H7 (cell line): ENCODE data around the gene SH2D3C. TPM values are rescaled to one million over a fixed set of nuclear protein-coding genes. Genes with fewer than 3 reads are reported as not detected.
A peak's percentile ranks its signal among the peaks of the same experiment; 100 is the strongest.

ENCODE experiments used
- DNase-seq: peaks from one replicate; pipeline ENCODE4 v3.0.0; 2012
- H3K27me3 ChIP-seq: 2 replicates; pipeline ENCODE4 v1.6.0; 2011; ENCODE audit warnings: mild to moderate bottlenecking, low read length; ENCODE audit not compliant: control insufficient read depth, insufficient read depth
- H3K36me3 ChIP-seq: replicated peaks from 2 replicates; pipeline ENCODE4 v1.5.1; 2011; ENCODE audit warnings: low read length; ENCODE audit not compliant: control insufficient read depth, insufficient read depth
- H3K4me3 ChIP-seq: 2 replicates; pipeline ENCODE4 v1.5.1; 2011; ENCODE audit warnings: low read depth, mild to moderate bottlenecking, control low read depth, low read length, moderate library complexity; ENCODE audit not compliant: insufficient read depth
- total RNA-seq: library from RNA; depleted of rRNA; stranded (reverse); fragments of >200 nt; shearing (Covaris generic); gene quantifications from 2 replicates; pipeline ENCODE4 v1.2.3, GENCODE V29; 2014

SH2D3C gene
- total RNA-seq, 1 experiment from 2014 or later: 0.42 TPM

DNA sequence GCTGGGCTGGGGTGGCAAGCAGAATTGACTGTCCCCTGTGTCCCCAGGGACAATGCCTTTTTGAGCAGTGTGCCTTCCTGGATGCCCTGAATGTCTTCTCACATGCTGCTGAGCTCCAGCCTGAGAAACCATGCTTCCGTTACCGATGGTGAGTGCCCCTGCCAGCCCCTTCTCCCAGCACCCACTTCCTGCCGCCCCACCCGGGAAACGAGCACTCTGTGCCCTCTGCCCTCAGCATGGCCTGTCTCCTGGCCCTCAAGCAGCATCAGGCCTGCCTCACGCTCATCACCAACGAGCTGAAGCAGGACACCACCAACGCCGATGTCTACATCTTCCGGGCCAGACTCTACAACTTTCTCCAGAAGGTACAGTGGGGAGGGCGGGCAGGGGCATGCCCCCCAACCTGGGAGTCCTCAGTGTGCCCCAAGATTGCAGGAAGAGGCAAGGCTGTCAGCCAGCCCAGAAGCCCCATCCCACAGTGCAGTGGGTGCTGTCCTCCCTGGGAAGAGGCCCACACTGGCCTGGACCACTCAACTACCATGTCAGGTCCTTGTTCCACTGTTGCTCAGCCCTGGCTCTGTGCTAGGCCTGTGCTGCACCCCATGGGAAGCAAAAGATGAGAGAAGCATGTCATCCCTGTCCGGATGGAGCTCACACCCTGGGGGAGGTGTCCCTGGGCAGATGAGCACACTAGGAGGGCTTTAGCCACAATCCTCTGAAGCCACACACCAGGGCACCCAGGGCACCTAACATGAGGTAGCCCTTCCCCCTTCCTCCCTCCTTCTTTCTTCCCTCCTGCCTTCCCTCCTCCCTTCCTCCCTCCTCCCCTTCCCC is 58.2 kb downstream of the SH2D3C start:
- H3K27me3 ChIP-seq: peaks cover under 1% of the 10 kb centered on the region; the same call in 1 of the 2 replicates
- no peaks in the 10 kb centered on the region for H3K36me3 ChIP-seq
- no peak overlapping the region for H3K4me3 ChIP-seq
- no peak for DNase-seq

DNA sequence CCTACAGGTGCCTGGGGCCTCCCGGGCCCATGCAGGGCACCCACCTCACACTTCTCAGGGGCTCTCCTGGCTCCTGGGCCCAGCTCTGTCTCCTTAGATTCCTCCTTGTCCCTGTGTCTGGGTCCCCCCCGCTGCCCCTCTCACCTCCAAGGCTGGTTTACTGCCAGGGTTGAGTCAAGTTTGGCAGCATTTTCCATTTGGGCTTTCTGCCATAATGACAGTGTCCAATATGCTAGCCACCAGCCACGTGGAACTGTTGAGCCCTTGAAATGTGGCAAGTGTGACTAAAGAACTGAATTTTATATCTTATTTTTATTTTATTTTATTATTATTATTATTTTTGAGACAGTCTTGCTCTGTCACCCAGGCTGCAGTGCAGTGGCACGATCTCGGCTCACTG is 60.7 kb downstream of the SH2D3C start:
- Histone ChIP-seq H3K36me3 (no peaks in the 10 kb centered on the region), H3K4me3 (no peak overlapping the region), H3K27me3 (peaks cover 8% of the 10 kb centered on the region; the same call in 1 of the 2 replicates)
- DNase-seq: no peak

- DNase-seq: no peak
- Histone ChIP-seq H3K27me3 (peaks cover 8% of the 10 kb centered on the region; the same call in 1 of the 2 replicates), H3K36me3 (no peaks in the 10 kb centered on the region), H3K4me3 (no peak overlapping the region)
Observed at GRCh38 chr9:127716412-127716811, 62.1 kb downstream of the SH2D3C start.

GRCh38 chr9:127715470-127716337 is 62.8 kb downstream of the SH2D3C start, which contains the start of the genes PTRH1 and TTC16:
Gene PTRH1, minus strand, starts transcription at chr9:127715663. Its CDS starts 24 bp downstream, at chr9:127715639.
Gene TTC16, plus strand, starts transcription at chr9:127716079. Its CDS starts 67 bp downstream, at chr9:127716146.
- peak; percentile 99 for DNase-seq
- H3K36me3 ChIP-seq: no peaks in the 10 kb centered on the region
- peak within 1 kb of the TSS; percentile 75 for H3K4me3 ChIP-seq
- H3K27me3 ChIP-seq: peaks cover 8% of the 10 kb centered on the region; the same call in 1 of the 2 replicates

- peak; percentile 81 for DNase-seq
- H3K36me3 ChIP-seq: no peaks in the 10 kb centered on the region
- peaks cover 8% of the 10 kb centered on the region; the same call in 1 of the 2 replicates for H3K27me3 ChIP-seq
- H3K4me3 ChIP-seq: peak overlapping the region; percentile 75
Observed at GRCh38 chr9:127714951-127715469, 63.5 kb downstream of the SH2D3C start.

DNA sequence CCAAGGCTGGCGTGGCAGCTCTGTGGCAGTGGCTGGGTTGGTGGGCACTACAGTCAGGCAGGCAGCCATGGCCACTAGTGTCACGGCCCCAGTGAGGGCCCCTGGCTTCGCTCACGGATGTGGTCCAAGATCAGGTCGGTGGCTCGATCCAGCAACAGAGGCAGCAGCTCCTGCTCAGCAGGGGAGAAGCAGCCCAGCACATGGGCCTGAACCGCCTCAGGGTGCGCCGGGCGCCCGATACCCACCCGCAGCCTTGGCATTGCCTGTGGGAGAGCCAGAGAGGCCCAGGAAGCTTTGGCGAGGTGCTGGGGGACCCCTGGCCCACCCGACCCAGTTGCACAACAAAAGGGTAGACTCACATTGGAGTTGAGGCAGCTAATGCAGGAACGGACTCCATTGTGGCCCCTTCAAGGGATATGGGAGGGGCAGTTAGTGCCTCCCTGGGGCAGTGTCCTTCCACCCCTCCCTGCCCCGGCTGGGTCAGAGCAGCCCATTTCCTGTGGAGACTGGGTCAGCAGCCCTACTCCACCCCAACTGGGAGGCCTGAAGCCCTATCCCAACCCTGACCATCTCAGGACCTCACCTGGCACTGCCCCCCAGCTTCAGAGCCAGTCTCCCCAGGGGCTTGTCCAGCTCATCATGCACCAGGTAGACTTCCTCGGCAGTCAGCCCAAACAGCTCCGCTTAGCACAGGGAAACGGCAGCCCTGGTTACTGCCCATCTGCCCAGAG is 64.3 kb downstream of the SH2D3C start:
- Histone ChIP-seq H3K4me3 (peak overlapping the region; percentile 25; the same call in 1 of the 2 replicates), H3K36me3 (no peaks in the 10 kb centered on the region), H3K27me3 (peaks cover 8% of the 10 kb centered on the region; the same call in 1 of the 2 replicates)
- DNase-seq: peak; percentile 63

GRCh38 chr9:127712867-127713266 is 65.6 kb downstream of the SH2D3C start:
- DNase-seq: no peak
- no peak overlapping the region for H3K4me3 ChIP-seq
- no peaks in the 10 kb centered on the region for H3K36me3 ChIP-seq
- H3K27me3 ChIP-seq: peaks cover 8% of the 10 kb centered on the region; the same call in 1 of the 2 replicates

- Histone ChIP-seq H3K27me3 (peaks cover 8% of the 10 kb centered on the region; the same call in 1 of the 2 replicates), H3K4me3 (no peak overlapping the region), H3K36me3 (no peaks in the 10 kb centered on the region)
- DNase-seq: no peak
Observed at GRCh38 chr9:127712371-127712770, 66.1 kb downstream of the SH2D3C start.

GRCh38 chr9:127711831-127712274 is 66.6 kb downstream of the SH2D3C start:
- DNase-seq: peak; percentile 93
- Histone ChIP-seq H3K36me3 (no peaks in the 10 kb centered on the region), H3K27me3 (peaks cover 8% of the 10 kb centered on the region; the same call in 1 of the 2 replicates), H3K4me3 (no peak overlapping the region)

DNA sequence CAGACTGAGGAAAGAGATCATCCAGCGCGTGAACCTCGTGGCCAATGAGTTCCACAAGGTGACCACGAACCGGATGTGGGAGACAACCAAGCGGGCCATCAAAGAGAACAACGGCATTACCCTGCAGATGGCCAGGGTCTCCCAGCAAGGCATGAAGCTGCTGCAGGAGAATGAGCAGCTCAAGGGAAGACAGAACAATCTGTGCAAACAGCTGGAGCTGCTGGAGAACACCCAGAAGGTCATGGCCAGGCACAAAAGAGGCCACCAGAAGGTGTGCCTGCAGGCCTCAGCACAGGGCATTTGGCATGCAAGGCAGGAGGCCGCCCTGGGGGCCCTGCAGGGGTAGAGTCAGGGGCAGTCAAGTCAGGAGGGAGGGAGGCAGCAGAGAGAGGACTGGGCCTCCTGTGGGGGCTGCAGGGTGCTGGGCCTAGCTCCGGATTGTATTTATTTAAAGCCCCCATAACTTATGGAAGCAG is 67.2 kb downstream of the SH2D3C start:
- Histone ChIP-seq H3K27me3 (peaks cover 8% of the 10 kb centered on the region; the same call in 1 of the 2 replicates), H3K4me3 (no peak overlapping the region), H3K36me3 (no peaks in the 10 kb centered on the region)
- peak; percentile 58 for DNase-seq

- Histone ChIP-seq H3K36me3 (no peaks in the 10 kb centered on the region), H3K27me3 (peaks cover 8% of the 10 kb centered on the region; the same call in 1 of the 2 replicates), H3K4me3 (no peak overlapping the region)
- DNase-seq: no peak
Observed at GRCh38 chr9:127710204-127710783, 68.2 kb downstream of the SH2D3C start.

DNA sequence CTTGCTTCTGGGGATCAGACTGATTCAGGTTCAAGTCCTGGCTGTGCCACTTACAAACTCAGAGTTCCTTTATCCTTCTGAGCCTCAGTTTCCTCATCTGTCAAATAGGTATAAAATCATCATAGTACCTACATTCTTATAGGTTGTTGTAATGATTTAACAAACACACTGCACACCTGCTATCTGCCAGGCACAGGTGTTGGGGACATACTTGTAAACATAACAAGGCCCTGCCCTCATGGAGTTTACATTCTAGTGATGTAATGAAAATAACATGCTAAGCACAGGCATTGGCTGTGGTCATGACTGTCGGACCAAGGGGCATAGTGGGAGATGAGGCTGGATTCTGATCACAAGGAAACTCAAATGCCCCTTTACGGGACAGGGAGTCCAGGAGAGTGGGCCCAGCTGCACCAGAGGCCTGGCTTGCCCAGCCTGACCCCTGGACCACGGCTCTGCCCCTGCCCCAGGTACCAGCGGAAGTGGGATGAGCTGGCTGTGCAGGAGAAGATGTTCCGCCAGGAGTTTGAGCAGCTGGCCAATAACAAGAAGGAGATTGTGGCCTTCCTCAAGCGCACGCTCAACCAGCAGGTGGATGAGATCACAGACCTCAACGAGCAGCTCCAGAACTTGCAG is 69.4 kb downstream of the SH2D3C start:
- Histone ChIP-seq H3K27me3 (no peaks in the 10 kb centered on the region), H3K36me3 (no peaks in the 10 kb centered on the region), H3K4me3 (no peak overlapping the region)
- DNase-seq: no peak

DNA sequence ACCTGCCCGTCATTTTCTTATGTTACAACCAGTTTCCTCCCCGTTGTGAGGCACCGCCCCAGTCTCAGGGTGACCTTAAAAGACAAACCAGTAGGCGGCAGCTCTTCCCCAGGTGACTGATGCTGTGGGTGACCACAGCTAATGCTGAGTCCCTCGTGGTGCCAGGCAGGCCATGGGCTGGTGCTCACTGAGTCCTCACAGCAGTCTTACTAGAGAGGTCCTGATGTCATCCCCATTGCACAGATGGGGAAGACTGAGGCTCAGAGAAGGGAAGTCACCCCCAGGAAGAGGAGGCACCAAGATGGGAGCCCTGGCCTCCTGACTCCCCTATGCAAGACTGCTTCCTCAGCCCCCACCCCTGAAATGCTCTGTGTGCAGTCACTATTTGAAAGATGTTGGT is 70.7 kb downstream of the SH2D3C start:
- Histone ChIP-seq H3K36me3 (no peaks in the 10 kb centered on the region), H3K27me3 (no peaks in the 10 kb centered on the region), H3K4me3 (no peak overlapping the region)
- DNase-seq: peak; percentile 76
